ENCODE data around the gene ENTPD3. TPM values are rescaled to one million over a fixed set of nuclear protein-coding genes. Genes with fewer than 3 reads are reported as not detected.

ENTPD3 gene
- total RNA-seq, 1 experiment from 2014 or later: 4.0 TPM

GRCh38 chr3:40470701-40471100, 83.7 kb downstream of the ENTPD3 start:
- Mint-ChIP-seq H3K4me3 (ENCODE audit: low read depth, unreplicated experiment) (no peak overlapping the region), H3K27ac (ENCODE audit: unreplicated experiment) (no peak overlapping the region), H3K4me1 (ENCODE audit: low read depth, unreplicated experiment) (no peaks in the 10 kb centered on the region), H3K27me3 (ENCODE audit: unreplicated experiment) (no peaks in the 10 kb centered on the region), H3K36me3 (ENCODE audit: insufficient read depth, unreplicated experiment) (peaks cover 16% of the 10 kb centered on the region), H3K9me3 (ENCODE audit: low read depth, unreplicated experiment) (no peaks in the 10 kb centered on the region)
- CTCF ChIA-PET: no interaction called here
- DNase-seq: no peak
- TF ChIP-seq CTCF (IDR thresholded peaks at IDR 0.05; ENCODE audit: unreplicated experiment): no peak
- intact Hi-C loops (cut with micrococcal nuclease; ENCODE audit: unreplicated experiment): no loop called here
- BruUV-seq (replicated peaks): no TSS peak

GRCh38 chr3:40476478-40477470, 89.8 kb downstream of the ENTPD3 start, which contains the start of gene ZNF619:
Gene ZNF619 (plus strand): TSS chr3:40477122. CDS start chr3:40477980, 858 bp downstream.
- Mint-ChIP-seq H3K27me3 (ENCODE audit: unreplicated experiment) (no peaks in the 10 kb centered on the region), H3K36me3 (ENCODE audit: insufficient read depth, unreplicated experiment) (peaks cover 15% of the 10 kb centered on the region), H3K4me1 (ENCODE audit: low read depth, unreplicated experiment) (peaks cover 12% of the 10 kb centered on the region), H3K27ac (ENCODE audit: unreplicated experiment) (peak within 1 kb of the TSS; percentile 93), H3K4me3 (ENCODE audit: low read depth, unreplicated experiment) (peak within 1 kb of the TSS; percentile 81), H3K9me3 (ENCODE audit: low read depth, unreplicated experiment) (no peaks in the 10 kb centered on the region)
- peak; percentile 62 for DNase-seq
- intact Hi-C loops (cut with micrococcal nuclease; ENCODE audit: unreplicated experiment): loop anchor here (1.0 to 2.0 kb wide), 2 partner anchors 29 to 48 kb away; partner anchors contain the start of gene ZNF621
- no TSS peak for BruUV-seq (replicated peaks)
- CTCF ChIA-PET: interaction anchor here (1.8 kb wide), 1 partner anchor 29 kb away, joined by 5 read pairs; the partner anchor contains the start of gene ZNF620
- no peak for TF ChIP-seq CTCF (IDR thresholded peaks at IDR 0.05; ENCODE audit: unreplicated experiment)

GRCh38 chr3:40477666-40478065, 90.7 kb downstream of the ENTPD3 start:
- no TSS peak for BruUV-seq (replicated peaks)
- CTCF ChIA-PET: interaction anchor here (0.5 to 1.8 kb wide), 2 partner anchors 28 to 1681 kb away, joined by 3 to 5 read pairs; partner anchors contain the start of gene ZNF620
- DNase-seq: no peak
- Mint-ChIP-seq H3K4me3 (ENCODE audit: low read depth, unreplicated experiment) (peak overlapping the region; percentile 81), H3K4me1 (ENCODE audit: low read depth, unreplicated experiment) (peaks cover 12% of the 10 kb centered on the region), H3K27me3 (ENCODE audit: unreplicated experiment) (no peaks in the 10 kb centered on the region), H3K36me3 (ENCODE audit: insufficient read depth, unreplicated experiment) (peaks cover 15% of the 10 kb centered on the region), H3K27ac (ENCODE audit: unreplicated experiment) (peak overlapping the region; percentile 52), H3K9me3 (ENCODE audit: low read depth, unreplicated experiment) (no peaks in the 10 kb centered on the region)
- intact Hi-C loops (cut with micrococcal nuclease; ENCODE audit: unreplicated experiment): loop anchor here (1.0 to 2.0 kb wide), 2 partner anchors 28 to 47 kb away; partner anchors contain the start of gene ZNF621
- TF ChIP-seq CTCF (IDR thresholded peaks at IDR 0.05; ENCODE audit: unreplicated experiment): no peak

Other genes starting within 250 kb of the ENTPD3 start
- gene EIF1B, start 77.5 kb upstream of the ENTPD3 start, total RNA-seq (2022): 37.2 and 41.3 TPM in 2 replicates
- gene RPL14, start 70.2 kb downstream of the ENTPD3 start, total RNA-seq (2022): 1,147 and 1,349 TPM in 2 replicates
- 8.3 and 8.4 TPM in 2 replicates for gene ZNF619, start 89.9 kb downstream of the ENTPD3 start, total RNA-seq (2022)
- 11.3 and 13.6 TPM in 2 replicates for gene ZNF620, start 118.9 kb downstream of the ENTPD3 start, total RNA-seq (2022)
- gene ZNF621, start 137.8 kb downstream of the ENTPD3 start, total RNA-seq (2022): 21.1 and 22.2 TPM in 2 replicates

Data from Calu3 (cell line).